NCI-H82 (cell line): Measurements from ENCODE around the gene CCDC134.
"Not testable (repeated sequence)": the region's sequence is repeated elsewhere in the genome, so short reads cannot be mapped to it uniquely, and the experiment has no call there.

Source experiments
- DNase-seq: peaks from one replicate; lab custom pipeline; 2025; lab: John Stamatoyannopoulos, UW

Gene CCDC134

GRCh38 chr22:41825376-41825775 is 24.9 kb downstream of the CCDC134 start:
- DNase-seq = no peak

GRCh38 chr22:41826021-41826420 is 25.5 kb downstream of the CCDC134 start:
- no peak for DNase-seq

- no peak for DNase-seq
These were observed 26.2 kb downstream of the CCDC134 start for GRCh38 chr22:41826430-41827383.

GRCh38 chr22:41827671-41828070 is 27.2 kb downstream of the CCDC134 start:
- no peak for DNase-seq

GRCh38 chr22:41828516-41828915 is 28.0 kb downstream of the CCDC134 start:
- no peak for DNase-seq

- DNase-seq = no peak
These were observed 29.7 kb downstream of the CCDC134 start for GRCh38 chr22:41830174-41830573.

GRCh38 chr22:41831383-41831782 is 30.9 kb downstream of the CCDC134 start:
- DNase-seq = no peak

GRCh38 chr22:41831828-41832552 is 31.5 kb downstream of the CCDC134 start:
- peak; percentile 44 for DNase-seq

- peak; percentile 99 for DNase-seq
These were observed 32.3 kb downstream of the CCDC134 start, which contains the start of gene SREBF2 for GRCh38 chr22:41832553-41833368. TSS of gene SREBF2 (plus strand) at chr22:41833105. CDS start at chr22:41833271, 166 bp downstream.

GRCh38 chr22:41833369-41834004 is 33.0 kb downstream of the CCDC134 start:
- DNase-seq = peak; percentile 56

- DNase-seq = peak; percentile 36
These were observed 33.8 kb downstream of the CCDC134 start for GRCh38 chr22:41834005-41834944.

- not testable (repeated sequence) for DNase-seq
These were observed 35.0 kb downstream of the CCDC134 start for GRCh38 chr22:41835462-41835861.

- no peak for DNase-seq
These were observed 36.1 kb downstream of the CCDC134 start for GRCh38 chr22:41836551-41836950.

GRCh38 chr22:41838842-41839618 is 38.6 kb downstream of the CCDC134 start:
- DNase-seq = no peak

- no peak for DNase-seq
These were observed 39.7 kb downstream of the CCDC134 start for GRCh38 chr22:41840216-41840615.

- no peak for DNase-seq
These were observed 40.7 kb downstream of the CCDC134 start for GRCh38 chr22:41841085-41841712.

- DNase-seq = no peak
These were observed 42.8 kb downstream of the CCDC134 start for GRCh38 chr22:41842996-41843970.

- no peak for DNase-seq
These were observed 43.6 kb downstream of the CCDC134 start for GRCh38 chr22:41844036-41844435.
